Omental fat pad (tissue), 4 donors: Measurements from ENCODE around the gene TRIM58. TPM values are rescaled to one million over a fixed set of nuclear protein-coding genes. Genes with fewer than 3 reads are reported as not detected.

Source experiments
- ATAC-seq: fragments of 150-250 bp; one replicate; pipeline ENCODE4 v1.9.1; 2016; ENCODE audit warnings: mild to moderate bottlenecking, moderate library complexity; ENCODE audit not compliant: low FRiP score
- DNase-seq: peaks from one replicate; pipeline ENCODE4 v3.0.0-alpha.2; 2019; ENCODE audit warnings: low spot score
- total RNA-seq, 4 donors: library from RNA; depleted of rRNA; stranded (reverse); fragments of >200 nt; gene quantifications; one replicate each; pipeline ENCODE4 v1.1.0, GENCODE V29; 2016
- TF ChIP-seq, protein P1 (sequence below), 3 donors: fragments of 450-650 bp; IDR thresholded peaks; one replicate each; pipeline ENCODE4 v1.5.1; 2016 to 2017; ENCODE audit warnings: antibody characterized with exemption in 3 of 3, mild to moderate bottlenecking in 3 of 3, moderate library complexity in 2 of 3

Gene TRIM58
- total RNA-seq, 4 donors from 2014 or later: 0.32 to 9.5 (median 1.1) TPM

- ATAC-seq (no peak), DNase-seq (no peak)
- TF ChIP-seq, protein P1, sequence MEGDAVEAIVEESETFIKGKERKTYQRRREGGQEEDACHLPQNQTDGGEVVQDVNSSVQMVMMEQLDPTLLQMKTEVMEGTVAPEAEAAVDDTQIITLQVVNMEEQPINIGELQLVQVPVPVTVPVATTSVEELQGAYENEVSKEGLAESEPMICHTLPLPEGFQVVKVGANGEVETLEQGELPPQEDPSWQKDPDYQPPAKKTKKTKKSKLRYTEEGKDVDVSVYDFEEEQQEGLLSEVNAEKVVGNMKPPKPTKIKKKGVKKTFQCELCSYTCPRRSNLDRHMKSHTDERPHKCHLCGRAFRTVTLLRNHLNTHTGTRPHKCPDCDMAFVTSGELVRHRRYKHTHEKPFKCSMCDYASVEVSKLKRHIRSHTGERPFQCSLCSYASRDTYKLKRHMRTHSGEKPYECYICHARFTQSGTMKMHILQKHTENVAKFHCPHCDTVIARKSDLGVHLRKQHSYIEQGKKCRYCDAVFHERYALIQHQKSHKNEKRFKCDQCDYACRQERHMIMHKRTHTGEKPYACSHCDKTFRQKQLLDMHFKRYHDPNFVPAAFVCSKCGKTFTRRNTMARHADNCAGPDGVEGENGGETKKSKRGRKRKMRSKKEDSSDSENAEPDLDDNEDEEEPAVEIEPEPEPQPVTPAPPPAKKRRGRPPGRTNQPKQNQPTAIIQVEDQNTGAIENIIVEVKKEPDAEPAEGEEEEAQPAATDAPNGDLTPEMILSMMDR (IDR thresholded peaks at IDR 0.05): no peak
Observed at GRCh38 chr1:247849616-247850015, 7.4 kb upstream of the TRIM58 start.

GRCh38 chr1:247854899-247855545 lies 2.0 kb upstream of the TRIM58 start:
- DNase-seq (no peak), ATAC-seq (no peak)
- TF ChIP-seq, protein P1 (IDR thresholded peaks at IDR 0.05): no peak

DNA sequence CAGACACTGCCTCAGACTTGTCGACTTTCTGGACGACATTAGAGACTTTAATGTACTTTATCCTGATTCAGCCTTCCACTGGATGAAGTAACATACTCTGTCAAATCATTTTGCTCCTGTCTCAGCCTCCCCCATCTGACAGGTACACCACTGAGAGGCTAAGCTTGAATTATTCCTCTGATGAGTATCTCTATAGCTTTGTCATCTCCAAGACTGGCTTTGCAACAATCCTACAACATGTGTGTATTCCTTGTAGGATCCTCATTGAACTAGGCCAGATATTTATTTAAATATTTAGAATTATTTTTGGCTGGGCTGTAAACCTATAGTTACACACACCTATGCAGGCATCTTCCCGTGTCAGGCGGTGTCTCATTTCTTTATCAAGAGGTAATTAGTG lies 1.1 kb upstream of the TRIM58 start:
- TF ChIP-seq, protein P1 (IDR thresholded peaks at IDR 0.05): no peak
- DNase-seq (no peak), ATAC-seq (no peak)

DNA sequence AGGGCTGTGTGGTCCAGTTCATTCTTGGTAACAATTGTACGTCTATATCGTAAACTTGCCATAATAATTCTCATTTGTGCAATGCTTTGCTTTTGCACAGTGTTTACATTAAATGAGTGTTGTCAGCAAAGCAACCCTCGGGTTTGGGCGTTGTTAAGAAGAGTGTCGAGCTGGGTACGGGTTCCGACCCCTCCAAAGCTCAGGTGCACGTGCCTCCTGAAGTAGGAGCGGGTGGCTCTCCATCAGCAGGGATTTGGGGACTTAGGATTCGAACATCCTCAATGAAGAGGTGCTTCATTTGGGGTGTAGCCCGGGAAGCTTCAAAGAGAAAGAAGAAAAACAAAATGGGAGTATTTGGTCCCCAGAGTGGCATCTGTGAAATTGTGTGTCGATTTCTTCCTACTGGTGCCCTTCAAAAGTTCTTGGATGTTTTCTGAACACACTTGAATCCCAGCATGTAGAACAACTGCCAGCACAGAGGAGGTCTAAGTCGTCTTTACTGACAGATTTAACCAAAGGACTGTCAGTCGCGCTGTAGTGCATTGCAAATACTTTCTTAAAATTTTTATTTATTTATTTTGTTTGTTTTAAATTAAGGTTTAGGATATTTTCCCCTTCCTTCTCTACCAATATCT lies 1.1 kb downstream of the TRIM58 start:
- DNase-seq (no peak), ATAC-seq (no peak)
- TF ChIP-seq, protein P1 (IDR thresholded peaks at IDR 0.05): no peak

DNA sequence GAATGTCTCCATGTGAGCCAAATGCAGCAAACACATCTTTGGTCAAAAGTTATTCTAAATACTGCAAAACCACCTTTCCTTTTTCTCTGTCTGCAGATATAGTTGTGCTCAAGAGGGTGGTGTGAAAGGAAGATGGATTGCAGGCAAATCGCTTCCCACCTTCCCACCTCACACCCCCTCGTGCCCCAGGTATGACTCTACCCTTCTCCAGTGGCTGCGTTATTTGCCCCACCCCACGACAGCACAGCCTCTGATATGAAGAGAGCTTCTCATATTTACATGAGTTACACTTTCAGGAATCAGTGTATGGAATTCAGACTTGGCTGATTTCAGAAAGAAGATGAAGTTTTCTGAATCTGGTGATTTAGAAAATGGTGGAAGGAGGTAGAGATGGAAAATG lies 5.8 kb downstream of the TRIM58 start:
- DNase-seq (no peak), ATAC-seq (no peak)
- TF ChIP-seq, protein P1 (IDR thresholded peaks at IDR 0.05): no peak

- DNase-seq: no peak
- ATAC-seq: no peak
- TF ChIP-seq, protein P1 (IDR thresholded peaks at IDR 0.05): no peak
Observed at GRCh38 chr1:247864644-247865043, 7.7 kb downstream of the TRIM58 start.

DNA sequence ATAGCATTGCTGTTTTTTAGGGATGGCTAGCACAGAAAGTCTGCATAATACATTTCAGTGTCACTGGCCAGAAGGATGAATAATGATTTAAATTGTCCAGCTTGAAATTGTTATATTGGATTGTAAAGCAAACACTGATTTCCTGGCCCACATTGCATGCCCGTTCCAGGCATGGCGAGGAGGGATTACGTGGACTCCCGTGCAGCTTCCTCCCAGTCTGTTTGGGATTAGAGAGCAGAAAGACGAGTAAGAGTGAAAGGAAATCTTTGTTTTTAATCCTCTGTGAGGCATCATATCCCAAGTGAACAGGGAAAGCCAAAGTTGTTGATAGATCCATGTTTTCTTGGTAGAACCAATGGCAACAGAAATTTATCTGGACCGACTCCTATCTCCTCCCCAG lies 8.4 kb downstream of the TRIM58 start:
- no peak for DNase-seq
- TF ChIP-seq, protein P1 (IDR thresholded peaks at IDR 0.05): no peak
- no peak for ATAC-seq
